ENCODE measurements around the gene CACUL1.
"Not testable (repeated sequence)": the region's sequence is repeated elsewhere in the genome, so short reads cannot be mapped to it uniquely, and the experiment has no call there.

Gene CACUL1

DNA sequence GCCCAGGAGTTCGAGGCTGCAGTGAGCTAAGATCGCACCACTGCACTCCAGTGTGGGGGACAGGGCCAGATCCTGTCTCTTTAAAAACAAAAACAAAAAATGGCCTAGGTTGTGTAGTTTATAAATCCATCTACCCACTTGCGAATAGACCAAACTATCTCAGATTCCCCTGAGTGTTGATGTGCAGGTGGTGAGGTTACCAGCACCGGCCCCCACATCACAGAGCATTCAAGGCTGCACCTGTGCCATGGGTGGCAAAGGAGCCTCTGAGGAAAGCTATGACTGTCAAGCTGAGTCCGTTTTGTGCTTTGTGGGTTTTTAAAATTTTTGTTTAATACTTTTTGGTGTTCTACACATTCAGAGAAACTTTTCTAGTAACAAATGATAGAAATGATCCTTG lies 30.8 kb upstream of the CACUL1 start:
- no peak overlapping the region for H3K27ac ChIP-seq (ENCODE audit: insufficient read depth, low read length, poor library complexity, severe bottlenecking)
- DNase-seq = no peak
- H3K27me3 ChIP-seq (replicated peaks; ENCODE audit: control insufficient read depth, insufficient read depth, low read length, poor library complexity, severe bottlenecking) = peaks cover 4% of the 10 kb centered on the region
- no peak overlapping the region for H3K4me3 ChIP-seq (ENCODE audit: insufficient read depth, low read depth, low read length, poor library complexity, severe bottlenecking)
- H3K36me3 ChIP-seq (ENCODE audit: control insufficient read depth, insufficient read depth, low read length) = no peaks in the 10 kb centered on the region
- H3K4me1 ChIP-seq (ENCODE audit: control insufficient read depth, insufficient read depth, low read length, poor library complexity, severe bottlenecking) = no peaks in the 10 kb centered on the region
- no peaks in the 10 kb centered on the region for H3K9me3 ChIP-seq (ENCODE audit: control insufficient read depth, low read length)

DNA sequence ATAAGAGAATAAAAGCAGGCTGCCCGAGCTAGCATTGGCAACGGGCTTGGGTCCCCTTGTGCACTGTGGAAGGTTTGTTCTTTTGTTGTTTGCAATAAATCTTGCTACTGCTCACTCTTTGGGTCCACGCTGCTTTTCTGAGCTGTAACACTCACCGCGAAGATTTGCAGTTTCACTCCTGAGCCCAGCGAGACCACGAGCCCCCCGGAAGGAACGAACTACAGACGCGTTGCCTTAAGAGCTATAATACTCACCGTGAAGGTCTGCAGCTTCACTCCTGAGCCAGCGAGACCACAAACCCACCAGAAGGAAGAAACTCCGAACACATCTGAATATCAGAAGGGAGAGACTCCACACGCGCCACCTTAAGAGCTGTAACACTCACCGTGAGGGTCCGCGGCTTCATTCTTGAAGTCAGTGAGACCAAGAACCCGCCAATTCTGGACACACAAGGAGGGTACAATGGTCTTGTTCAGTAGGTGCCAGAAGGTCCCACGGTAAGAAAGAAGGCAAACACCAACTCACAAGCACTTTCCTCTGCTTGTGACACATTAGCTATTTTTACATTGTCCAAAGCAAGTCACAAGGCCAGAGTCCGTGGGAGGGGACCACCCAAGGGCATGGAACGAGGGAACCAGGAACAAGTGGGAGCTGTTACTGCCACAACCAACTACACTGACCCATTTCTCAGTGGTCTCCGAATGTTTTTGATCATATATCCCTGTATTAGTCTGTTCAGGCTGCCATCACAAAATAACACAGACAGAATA lies 29.2 kb upstream of the CACUL1 start:
- no peaks in the 10 kb centered on the region for H3K36me3 ChIP-seq (ENCODE audit: control insufficient read depth, insufficient read depth, low read length)
- H3K4me1 ChIP-seq (ENCODE audit: control insufficient read depth, insufficient read depth, low read length, poor library complexity, severe bottlenecking) = no peaks in the 10 kb centered on the region
- no peaks in the 10 kb centered on the region for H3K9me3 ChIP-seq (ENCODE audit: control insufficient read depth, low read length)
- peaks cover 4% of the 10 kb centered on the region for H3K27me3 ChIP-seq (replicated peaks; ENCODE audit: control insufficient read depth, insufficient read depth, low read length, poor library complexity, severe bottlenecking)
- no peak overlapping the region for H3K27ac ChIP-seq (ENCODE audit: insufficient read depth, low read length, poor library complexity, severe bottlenecking)
- H3K4me3 ChIP-seq (ENCODE audit: insufficient read depth, low read depth, low read length, poor library complexity, severe bottlenecking) = no peak overlapping the region
- DNase-seq = no peak

DNA sequence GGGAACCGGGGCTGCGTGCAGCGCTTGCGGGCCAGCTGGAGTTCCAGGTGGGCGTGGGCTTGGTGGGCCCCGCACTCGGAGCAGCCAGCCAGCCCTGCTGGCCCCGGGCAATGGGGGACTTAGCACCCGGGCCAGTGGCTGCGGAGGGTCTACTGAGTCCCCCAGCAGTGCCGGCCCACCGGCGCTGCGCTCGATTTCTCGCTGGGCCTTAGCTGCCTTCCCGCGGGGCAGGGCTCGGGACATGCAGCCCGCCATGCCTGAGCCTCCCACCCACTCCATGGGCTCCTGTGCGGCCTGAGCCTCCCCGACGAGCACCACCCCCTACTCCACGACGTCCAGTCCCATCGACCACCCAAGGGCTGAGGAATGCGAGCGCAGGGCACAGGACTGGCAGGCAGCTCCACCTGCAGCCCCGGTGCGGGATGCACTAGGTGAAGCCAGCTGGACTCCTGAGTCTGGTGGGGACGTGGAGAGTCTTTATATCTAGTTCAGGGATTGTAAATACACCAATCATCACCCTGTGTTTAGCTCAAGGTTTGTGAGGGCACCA lies 28.2 kb upstream of the CACUL1 start:
- not testable (repeated sequence) for H3K27me3 ChIP-seq (replicated peaks; ENCODE audit: control insufficient read depth, insufficient read depth, low read length, poor library complexity, severe bottlenecking); DNase-seq; H3K9me3 ChIP-seq (ENCODE audit: control insufficient read depth, low read length); H3K4me3 ChIP-seq (ENCODE audit: insufficient read depth, low read depth, low read length, poor library complexity, severe bottlenecking); H3K4me1 ChIP-seq (ENCODE audit: control insufficient read depth, insufficient read depth, low read length, poor library complexity, severe bottlenecking); H3K36me3 ChIP-seq (ENCODE audit: control insufficient read depth, insufficient read depth, low read length); H3K27ac ChIP-seq (ENCODE audit: insufficient read depth, low read length, poor library complexity, severe bottlenecking)

DNA sequence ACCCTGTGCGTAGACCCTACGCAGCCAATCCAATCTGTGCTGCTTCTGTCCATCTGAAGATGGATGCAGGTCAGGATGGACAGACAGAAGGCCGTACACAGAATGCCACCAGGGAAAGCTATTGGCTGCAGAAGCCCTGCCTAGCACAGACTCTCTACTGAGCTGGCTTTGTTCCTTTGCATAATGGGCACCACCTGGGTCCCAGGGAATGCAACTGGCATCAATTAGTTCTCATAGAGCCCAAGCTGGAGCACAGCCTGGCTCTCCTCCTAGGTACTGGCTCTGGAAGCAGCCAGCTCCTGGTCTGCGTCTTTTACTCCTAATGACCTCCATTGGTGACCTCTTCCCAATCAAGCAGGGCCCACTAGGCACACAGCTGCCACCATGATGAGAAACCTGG lies 26.8 kb upstream of the CACUL1 start:
- no peaks in the 10 kb centered on the region for H3K9me3 ChIP-seq (ENCODE audit: control insufficient read depth, low read length)
- H3K27ac ChIP-seq (ENCODE audit: insufficient read depth, low read length, poor library complexity, severe bottlenecking) = no peak overlapping the region
- no peaks in the 10 kb centered on the region for H3K27me3 ChIP-seq (replicated peaks; ENCODE audit: control insufficient read depth, insufficient read depth, low read length, poor library complexity, severe bottlenecking)
- no peaks in the 10 kb centered on the region for H3K4me1 ChIP-seq (ENCODE audit: control insufficient read depth, insufficient read depth, low read length, poor library complexity, severe bottlenecking)
- no peak for DNase-seq
- no peak overlapping the region for H3K4me3 ChIP-seq (ENCODE audit: insufficient read depth, low read depth, low read length, poor library complexity, severe bottlenecking)
- H3K36me3 ChIP-seq (ENCODE audit: control insufficient read depth, insufficient read depth, low read length) = no peaks in the 10 kb centered on the region

DNA sequence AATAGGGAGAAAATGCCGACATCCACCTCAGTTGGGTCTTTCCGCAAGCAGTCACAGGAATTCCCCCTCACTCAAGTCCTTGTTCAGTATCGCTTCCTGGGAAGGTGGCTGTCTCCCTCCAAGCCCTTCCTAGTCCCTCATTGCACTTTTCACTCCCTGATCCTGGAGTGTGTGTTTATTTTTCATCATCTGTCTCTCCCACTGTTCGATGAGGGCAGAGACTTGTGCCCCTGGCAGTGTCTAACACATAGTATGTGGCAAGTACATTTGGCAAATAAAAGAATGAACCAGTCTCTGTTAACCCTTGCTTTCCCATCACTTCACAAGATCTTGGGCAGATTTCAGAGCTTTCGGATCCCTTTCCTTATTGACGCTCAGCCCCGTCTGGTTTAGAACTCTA lies 24.0 kb upstream of the CACUL1 start:
- Histone ChIP-seq H3K27me3 (replicated peaks; ENCODE audit: control insufficient read depth, insufficient read depth, low read length, poor library complexity, severe bottlenecking) (no peaks in the 10 kb centered on the region), H3K9me3 (ENCODE audit: control insufficient read depth, low read length) (no peaks in the 10 kb centered on the region), H3K4me1 (ENCODE audit: control insufficient read depth, insufficient read depth, low read length, poor library complexity, severe bottlenecking) (no peaks in the 10 kb centered on the region), H3K36me3 (ENCODE audit: control insufficient read depth, insufficient read depth, low read length) (no peaks in the 10 kb centered on the region), H3K4me3 (ENCODE audit: insufficient read depth, low read depth, low read length, poor library complexity, severe bottlenecking) (no peak overlapping the region), H3K27ac (ENCODE audit: insufficient read depth, low read length, poor library complexity, severe bottlenecking) (no peak overlapping the region)
- no peak for DNase-seq

DNA sequence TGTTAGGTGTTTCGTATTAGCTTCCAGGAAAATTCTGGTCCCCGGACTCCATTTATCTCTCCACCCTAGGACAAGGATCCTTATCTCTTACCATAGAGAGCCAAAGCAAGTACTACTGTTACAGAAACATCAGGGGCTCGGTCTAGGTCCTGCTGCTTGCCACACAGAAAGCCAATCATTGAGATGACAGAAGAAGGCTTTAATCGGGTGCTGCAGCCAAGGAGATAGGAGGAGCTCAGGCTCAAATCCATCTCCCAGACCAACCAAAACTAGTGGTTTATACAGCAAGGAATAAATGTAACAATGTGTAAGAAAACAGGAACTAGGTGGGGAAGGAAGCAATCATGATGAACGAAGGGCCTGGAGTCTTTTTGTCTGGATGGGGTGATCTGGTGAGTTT lies 22.2 kb upstream of the CACUL1 start:
- no peaks in the 10 kb centered on the region for H3K27me3 ChIP-seq (replicated peaks; ENCODE audit: control insufficient read depth, insufficient read depth, low read length, poor library complexity, severe bottlenecking)
- DNase-seq = no peak
- no peaks in the 10 kb centered on the region for H3K4me1 ChIP-seq (ENCODE audit: control insufficient read depth, insufficient read depth, low read length, poor library complexity, severe bottlenecking)
- no peaks in the 10 kb centered on the region for H3K9me3 ChIP-seq (ENCODE audit: control insufficient read depth, low read length)
- no peak overlapping the region for H3K27ac ChIP-seq (ENCODE audit: insufficient read depth, low read length, poor library complexity, severe bottlenecking)
- H3K4me3 ChIP-seq (ENCODE audit: insufficient read depth, low read depth, low read length, poor library complexity, severe bottlenecking) = no peak overlapping the region
- H3K36me3 ChIP-seq (ENCODE audit: control insufficient read depth, insufficient read depth, low read length) = no peaks in the 10 kb centered on the region

DNA sequence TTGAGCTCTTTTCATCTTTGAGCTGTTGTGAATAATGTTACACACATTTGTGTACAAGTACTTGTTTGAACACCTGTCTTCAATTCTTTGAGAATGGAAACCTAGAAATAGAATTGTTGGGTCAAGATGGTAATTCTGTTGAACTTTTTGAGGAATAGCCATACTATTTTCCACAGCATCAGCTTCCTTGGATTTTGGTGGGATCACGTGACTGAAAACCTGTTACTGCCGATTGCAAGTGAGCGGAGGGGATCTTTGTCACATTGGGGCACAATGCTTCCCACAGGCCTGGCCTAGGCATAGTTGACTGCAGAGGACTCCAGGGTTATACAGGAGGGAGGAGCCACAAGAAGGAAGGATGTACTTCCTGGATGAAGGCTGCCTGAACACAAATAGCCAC lies 21.3 kb upstream of the CACUL1 start:
- no peak overlapping the region for H3K4me3 ChIP-seq (ENCODE audit: insufficient read depth, low read depth, low read length, poor library complexity, severe bottlenecking)
- no peak overlapping the region for H3K27ac ChIP-seq (ENCODE audit: insufficient read depth, low read length, poor library complexity, severe bottlenecking)
- no peaks in the 10 kb centered on the region for H3K27me3 ChIP-seq (replicated peaks; ENCODE audit: control insufficient read depth, insufficient read depth, low read length, poor library complexity, severe bottlenecking)
- H3K9me3 ChIP-seq (ENCODE audit: control insufficient read depth, low read length) = no peaks in the 10 kb centered on the region
- no peaks in the 10 kb centered on the region for H3K4me1 ChIP-seq (ENCODE audit: control insufficient read depth, insufficient read depth, low read length, poor library complexity, severe bottlenecking)
- H3K36me3 ChIP-seq (ENCODE audit: control insufficient read depth, insufficient read depth, low read length) = no peaks in the 10 kb centered on the region
- no peak for DNase-seq

DNA sequence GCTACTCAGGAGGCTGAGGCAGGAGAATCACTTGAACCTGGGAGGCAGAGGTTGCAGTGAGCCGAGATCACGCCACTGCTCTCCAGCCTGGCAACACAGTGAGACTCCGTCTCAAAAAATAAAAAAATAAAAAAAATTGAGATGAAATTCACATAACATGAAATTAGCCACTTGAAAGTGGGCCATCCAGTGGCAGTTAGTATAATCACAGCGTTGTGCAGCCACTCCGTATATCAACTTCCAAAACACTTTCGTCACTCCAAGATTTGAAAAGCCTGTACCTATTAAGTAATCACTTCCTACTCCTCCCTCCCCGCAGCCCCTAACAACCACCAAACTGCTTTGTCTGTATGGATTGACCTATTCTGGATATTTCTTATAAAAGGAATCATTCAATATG lies 20.7 kb upstream of the CACUL1 start:
- Histone ChIP-seq H3K27me3 (replicated peaks; ENCODE audit: control insufficient read depth, insufficient read depth, low read length, poor library complexity, severe bottlenecking) (no peaks in the 10 kb centered on the region), H3K9me3 (ENCODE audit: control insufficient read depth, low read length) (no peaks in the 10 kb centered on the region), H3K27ac (ENCODE audit: insufficient read depth, low read length, poor library complexity, severe bottlenecking) (no peak overlapping the region), H3K36me3 (ENCODE audit: control insufficient read depth, insufficient read depth, low read length) (no peaks in the 10 kb centered on the region), H3K4me1 (ENCODE audit: control insufficient read depth, insufficient read depth, low read length, poor library complexity, severe bottlenecking) (no peaks in the 10 kb centered on the region), H3K4me3 (ENCODE audit: insufficient read depth, low read depth, low read length, poor library complexity, severe bottlenecking) (no peak overlapping the region)
- DNase-seq = no peak

DNA sequence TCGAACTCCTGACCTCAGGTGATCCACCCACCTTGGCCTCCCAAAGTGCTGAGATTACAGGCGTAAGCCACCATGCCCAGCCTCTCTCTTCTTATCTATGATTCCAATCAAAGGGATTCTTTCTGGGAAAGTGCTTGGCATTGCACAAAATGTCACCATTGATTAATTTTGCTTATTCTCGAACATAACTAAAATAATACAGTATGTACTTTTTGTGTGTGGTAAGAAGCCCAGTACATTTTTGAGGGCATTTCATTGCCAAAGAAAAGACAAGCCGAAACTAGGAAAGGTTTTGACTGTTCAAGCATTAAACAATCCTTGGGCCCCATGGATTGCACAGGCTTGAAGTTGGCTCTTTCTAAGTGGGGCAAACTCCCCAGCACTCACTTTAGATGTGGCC lies 18.3 kb upstream of the CACUL1 start:
- no peaks in the 10 kb centered on the region for H3K27me3 ChIP-seq (replicated peaks; ENCODE audit: control insufficient read depth, insufficient read depth, low read length, poor library complexity, severe bottlenecking)
- H3K36me3 ChIP-seq (ENCODE audit: control insufficient read depth, insufficient read depth, low read length) = no peaks in the 10 kb centered on the region
- no peak overlapping the region for H3K27ac ChIP-seq (ENCODE audit: insufficient read depth, low read length, poor library complexity, severe bottlenecking)
- H3K4me3 ChIP-seq (ENCODE audit: insufficient read depth, low read depth, low read length, poor library complexity, severe bottlenecking) = no peak overlapping the region
- no peaks in the 10 kb centered on the region for H3K9me3 ChIP-seq (ENCODE audit: control insufficient read depth, low read length)
- H3K4me1 ChIP-seq (ENCODE audit: control insufficient read depth, insufficient read depth, low read length, poor library complexity, severe bottlenecking) = no peaks in the 10 kb centered on the region
- no peak for DNase-seq

DNA sequence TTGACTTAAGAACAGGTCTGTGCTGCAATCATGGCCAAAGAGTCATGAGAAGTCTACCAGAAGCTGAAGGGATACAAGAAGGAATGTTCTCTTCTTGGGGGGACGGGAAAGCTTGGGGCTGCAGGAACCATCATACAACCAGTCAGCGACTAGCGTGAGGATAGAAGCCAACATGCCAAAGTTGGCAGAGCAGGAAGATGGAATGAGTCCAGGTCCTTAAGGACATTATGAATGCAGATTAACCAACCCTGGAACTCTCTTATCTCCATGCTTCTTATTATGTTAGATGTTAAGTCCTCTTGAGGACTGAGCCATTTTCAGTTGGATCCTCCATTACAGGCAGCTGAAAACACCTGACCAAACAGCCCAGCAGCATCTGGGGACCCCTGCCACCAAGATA lies 17.2 kb upstream of the CACUL1 start:
- H3K27ac ChIP-seq (ENCODE audit: insufficient read depth, low read length, poor library complexity, severe bottlenecking) = no peak overlapping the region
- H3K9me3 ChIP-seq (ENCODE audit: control insufficient read depth, low read length) = no peaks in the 10 kb centered on the region
- no peak for DNase-seq
- H3K36me3 ChIP-seq (ENCODE audit: control insufficient read depth, insufficient read depth, low read length) = no peaks in the 10 kb centered on the region
- H3K27me3 ChIP-seq (replicated peaks; ENCODE audit: control insufficient read depth, insufficient read depth, low read length, poor library complexity, severe bottlenecking) = no peaks in the 10 kb centered on the region
- no peak overlapping the region for H3K4me3 ChIP-seq (ENCODE audit: insufficient read depth, low read depth, low read length, poor library complexity, severe bottlenecking)
- H3K4me1 ChIP-seq (ENCODE audit: control insufficient read depth, insufficient read depth, low read length, poor library complexity, severe bottlenecking) = no peaks in the 10 kb centered on the region

Measured in effector memory CD4-positive, alpha-beta T cell (primary cell).